Activated T-cell treated with anti-CD3 and anti-CD28 coated beads for 24 hours (primary cell): ENCODE results near the gene RHOA.
A peak's percentile ranks its signal among the peaks of the same experiment; 100 is the strongest.

Experiments used
- DNase-seq: peaks from one replicate; pipeline ENCODE4 v3.0.0-alpha.2; 2020; ENCODE audit warnings: low read depth

Gene RHOA

DNA sequence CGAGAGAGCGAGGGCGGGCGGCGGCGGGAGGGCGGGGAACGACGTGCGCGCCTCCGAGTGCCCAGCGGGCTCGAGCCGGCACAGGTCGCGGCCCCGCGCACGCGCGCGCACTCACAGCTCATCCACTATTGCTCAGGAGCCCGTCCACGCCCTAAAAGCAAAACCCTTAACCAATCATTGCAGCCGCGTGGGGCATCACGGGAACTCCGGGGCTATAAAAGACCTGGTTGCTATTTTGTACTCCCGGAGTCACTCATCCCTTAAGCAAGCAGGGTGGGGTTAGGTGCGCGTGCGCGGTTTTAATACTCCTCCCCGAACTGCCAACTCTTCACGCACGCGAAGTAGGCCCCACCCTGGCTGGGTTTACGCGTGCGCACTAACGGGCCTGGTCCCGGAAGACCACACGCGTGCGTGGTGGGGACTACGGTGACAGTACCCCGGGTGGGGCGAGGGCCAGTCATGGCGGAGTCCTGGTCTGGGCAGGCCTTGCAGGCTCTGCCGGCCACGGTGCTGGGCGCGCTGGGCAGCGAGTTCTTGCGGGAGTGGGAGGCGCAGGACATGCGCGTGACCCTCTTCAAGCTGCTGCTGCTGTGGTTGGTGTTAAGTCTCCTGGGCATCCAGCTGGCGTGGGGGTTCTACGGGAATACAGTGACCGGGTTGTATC lies at the start of gene RHOA, which contains the start of gene TCTA:
RHOA (minus strand) TSS at position 9 of the 664 bp plus-strand sequence. CDS start 36,387 bp downstream, outside the sequence.
TCTA (plus strand) TSS at position 456 of the 664 bp plus-strand sequence; CDS start at position 460, 4 bp downstream.
- DNase-seq: peak; percentile 98

DNA sequence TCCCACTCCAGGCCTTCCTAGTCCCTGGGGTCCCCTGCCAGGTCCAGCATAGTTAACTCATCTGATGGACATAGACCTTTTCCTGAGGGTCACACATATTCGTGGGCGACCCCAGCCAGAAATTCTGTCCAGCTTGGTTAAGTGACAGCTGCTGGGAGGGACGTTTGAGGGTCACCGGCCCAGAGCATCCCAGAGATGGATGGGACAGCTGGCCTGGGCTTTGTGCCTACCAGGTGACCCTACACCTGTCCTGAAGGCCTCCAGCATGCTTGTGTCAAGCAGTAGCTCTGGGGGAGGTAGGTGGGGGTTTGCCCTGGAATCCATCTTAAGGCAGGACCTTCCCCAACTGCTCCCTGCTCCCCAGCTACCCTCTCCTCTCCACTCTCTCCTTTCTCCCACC lies 49.2 kb upstream of the RHOA start:
- no peak for DNase-seq

GRCh38 chr3:49460188-49460890 lies 48.6 kb upstream of the RHOA start:
- DNase-seq: no peak

GRCh38 chr3:49456466-49456865 lies 44.7 kb upstream of the RHOA start:
- DNase-seq: no peak

DNA sequence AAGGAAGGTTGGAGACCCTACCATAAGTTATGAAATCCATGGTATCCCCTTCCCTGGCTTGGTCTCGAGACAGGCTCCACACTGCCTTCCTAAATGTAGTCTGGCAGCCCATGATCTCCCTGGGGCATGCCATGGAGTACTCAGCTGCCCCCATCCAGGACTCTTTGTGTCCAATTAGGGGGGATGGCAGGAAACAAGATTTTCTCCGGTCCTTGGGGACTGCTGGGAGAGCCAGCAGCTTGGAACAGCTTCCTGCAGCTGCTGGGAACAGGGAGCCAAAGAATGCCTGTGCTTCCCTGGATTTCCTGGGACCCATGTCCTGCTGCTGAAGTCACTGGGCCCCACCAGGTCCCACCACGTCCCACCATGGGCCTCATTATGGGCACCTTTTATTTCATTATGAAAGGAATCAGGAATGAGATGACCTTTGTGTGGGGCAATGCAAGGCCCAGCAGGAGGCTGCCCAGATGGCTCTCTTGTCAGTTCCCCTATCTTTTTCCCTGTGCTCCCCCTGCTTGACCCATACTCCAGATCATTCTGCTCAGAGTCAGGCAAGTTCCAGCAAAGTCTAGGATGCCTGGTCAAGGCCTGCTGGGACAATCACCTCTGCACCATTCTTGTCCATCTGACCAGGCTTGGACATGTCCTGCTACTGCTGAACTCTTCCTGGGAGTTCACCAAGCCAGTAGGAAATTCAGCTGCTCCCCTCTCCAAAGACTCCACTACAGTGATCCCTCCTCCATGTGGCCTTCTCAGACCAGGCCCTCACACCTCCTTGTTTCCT lies 43.3 kb upstream of the RHOA start:
- DNase-seq: no peak

DNA sequence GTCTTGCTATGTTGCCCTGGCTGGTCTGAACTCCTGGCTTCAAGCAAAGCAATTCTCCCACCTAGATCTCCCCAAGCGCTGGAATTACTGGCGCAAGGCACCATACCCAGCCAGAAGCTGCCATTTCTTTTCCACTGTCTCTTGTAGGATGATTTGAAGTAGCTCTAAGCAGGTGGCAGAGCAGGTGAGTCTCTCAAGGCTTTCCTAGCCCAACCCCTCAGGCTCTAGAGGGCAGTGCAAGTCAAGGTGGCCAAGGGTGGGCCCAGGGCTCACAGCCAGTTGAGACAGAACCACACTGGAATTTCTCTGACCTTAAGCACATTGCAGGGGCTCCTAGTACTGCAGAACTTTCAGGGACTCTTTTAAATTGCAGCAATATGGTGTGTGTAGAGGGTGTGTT lies 42.7 kb upstream of the RHOA start:
- no peak for DNase-seq

DNA sequence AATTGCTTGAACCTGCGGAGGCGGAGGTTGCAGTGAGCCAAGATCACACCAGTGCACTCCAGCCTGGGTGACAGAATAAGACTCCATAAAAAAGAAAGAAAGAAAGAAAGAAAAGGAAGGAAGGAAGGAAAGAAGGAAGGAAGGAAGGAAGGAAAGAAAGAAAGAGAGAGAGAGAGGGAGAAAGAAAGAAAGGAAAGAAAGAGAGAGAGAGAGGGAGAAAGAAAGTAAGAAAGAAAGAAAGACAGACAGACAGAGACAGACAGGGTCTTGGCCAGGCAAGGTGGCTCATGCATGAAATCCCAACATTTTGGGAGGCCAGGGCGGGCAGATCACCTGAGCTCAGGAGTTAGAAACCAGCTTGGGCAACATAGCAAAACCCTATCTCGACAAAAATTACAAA lies 41.8 kb upstream of the RHOA start:
- DNase-seq: no peak

GRCh38 chr3:49445391-49445790 lies 33.6 kb upstream of the RHOA start:
- no peak for DNase-seq

- DNase-seq: no peak
Measured at GRCh38 chr3:49434731-49435130, 23.0 kb upstream of the RHOA start.

DNA sequence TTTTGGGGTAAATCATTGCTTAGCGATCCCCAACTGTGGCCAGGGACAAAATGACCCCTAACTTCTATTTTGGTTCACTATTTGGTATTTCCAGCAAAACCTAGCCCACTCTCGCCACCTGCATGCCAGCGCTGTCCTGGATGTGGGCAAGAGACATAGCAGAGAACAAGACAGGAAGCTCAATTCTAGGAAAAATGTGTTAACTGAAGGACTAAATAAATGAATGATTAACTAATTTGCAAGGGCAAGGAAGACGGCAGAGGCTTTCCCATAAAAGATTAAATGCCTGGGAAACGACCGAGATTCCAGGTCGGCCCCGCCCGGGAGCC lies 16.9 kb upstream of the RHOA start:
- DNase-seq: no peak

- no peak for DNase-seq
Measured at GRCh38 chr3:49427586-49427985, 15.8 kb upstream of the RHOA start.

DNA sequence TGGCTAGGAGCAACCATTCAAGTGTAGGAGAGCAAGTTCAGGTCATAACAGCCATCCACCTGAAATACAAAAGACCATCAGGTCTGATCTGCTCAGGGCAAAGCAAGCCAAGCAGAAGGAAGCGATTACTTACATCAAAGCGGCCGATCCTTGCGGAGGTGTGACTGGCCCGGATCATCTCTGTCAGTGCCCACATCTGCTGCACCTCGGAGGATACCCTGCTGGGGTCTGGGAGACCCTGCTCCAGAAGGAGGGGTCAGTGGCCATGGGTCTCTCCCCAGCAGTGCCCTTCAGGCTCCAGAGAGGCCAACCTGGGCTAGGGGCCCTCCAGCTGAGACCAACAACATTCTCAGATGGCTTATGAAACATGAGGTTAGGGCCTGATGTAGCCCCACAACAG lies 13.0 kb upstream of the RHOA start:
- DNase-seq: no peak

GRCh38 chr3:49422379-49423248 lies 10.8 kb upstream of the RHOA start, which contains the start of gene AMT:
TSS of gene AMT (minus strand) at chr3:49422473. CDS start at chr3:49422450, 23 bp downstream.
- no peak for DNase-seq

DNA sequence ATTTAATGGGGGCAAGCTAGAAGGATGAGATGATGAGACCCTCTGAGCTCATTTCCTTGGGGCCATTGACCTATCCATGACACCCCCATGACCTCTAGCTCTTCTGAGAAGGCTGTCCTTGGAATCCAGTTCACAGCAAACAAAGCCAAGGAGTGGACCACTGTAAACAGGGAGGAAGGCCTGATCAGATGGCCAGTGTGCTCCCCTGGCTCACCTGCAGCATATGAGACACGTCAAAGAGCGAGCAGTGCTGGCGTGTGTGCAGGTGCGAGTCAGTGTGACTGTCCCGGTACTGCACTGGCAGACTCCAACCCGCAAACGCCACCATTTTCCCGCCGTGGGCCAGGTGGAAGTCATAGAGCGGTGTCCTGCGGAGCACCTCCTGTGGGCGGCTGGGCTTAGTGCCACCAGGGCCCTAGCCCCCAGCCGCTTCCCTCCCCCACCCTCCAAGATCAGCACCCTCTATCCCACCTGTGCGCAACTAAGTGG lies 10.2 kb upstream of the RHOA start:
- DNase-seq: no peak

GRCh38 chr3:49417516-49418120 lies 5.8 kb upstream of the RHOA start:
- no peak for DNase-seq

DNA sequence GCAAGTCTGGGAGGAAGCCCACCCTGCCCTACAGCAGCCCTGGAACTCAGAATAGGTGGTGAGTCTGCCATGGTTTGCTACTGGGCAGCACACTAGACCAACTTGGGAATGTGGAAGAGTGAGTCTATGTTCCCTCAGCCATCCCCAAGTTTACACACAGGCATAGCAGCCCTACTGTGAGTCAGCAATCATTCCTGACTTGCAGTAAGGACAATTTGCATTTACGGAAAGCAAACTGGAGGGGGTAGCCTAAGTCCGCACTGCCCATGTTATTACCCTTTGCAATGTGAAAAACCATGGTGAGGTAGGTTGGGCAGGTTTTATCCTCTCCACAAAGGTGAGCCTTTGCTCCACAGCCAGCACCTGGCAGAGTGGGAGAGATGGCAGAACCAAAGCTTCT lies 5.1 kb upstream of the RHOA start:
- no peak for DNase-seq

DNA sequence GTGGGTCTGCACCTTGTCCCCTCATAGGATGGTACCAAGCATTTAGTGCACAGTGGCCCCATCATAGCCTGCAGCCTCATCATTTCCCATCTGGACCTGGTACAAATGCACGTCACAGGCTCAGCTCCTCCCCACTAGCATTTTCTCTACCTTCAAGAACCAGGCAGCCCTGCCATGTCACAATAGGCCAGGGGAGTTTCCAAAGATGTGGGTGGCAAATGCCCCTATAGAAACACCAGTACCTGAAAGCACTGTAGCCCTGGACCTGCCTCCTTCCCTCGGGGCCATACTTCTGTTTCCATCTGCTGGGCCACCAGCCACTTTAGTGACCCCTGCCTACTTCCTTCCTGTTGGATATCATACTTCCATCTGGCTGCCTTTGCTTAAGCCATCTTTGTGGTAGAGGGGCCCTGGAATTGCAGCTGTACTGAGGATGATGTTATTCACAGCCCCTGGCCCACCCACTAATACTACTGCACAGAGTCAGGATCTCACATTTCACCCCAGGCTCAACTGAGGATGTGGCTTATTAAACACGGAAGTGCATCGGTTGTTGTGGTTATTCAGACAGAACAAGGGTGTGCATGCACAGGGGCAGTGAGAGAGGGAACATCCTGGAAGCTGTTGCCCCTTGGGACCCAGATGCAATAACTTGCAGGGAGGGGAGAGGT lies 4.3 kb upstream of the RHOA start:
- peak; percentile 49 for DNase-seq

GRCh38 chr3:49414753-49415152 lies 3.0 kb upstream of the RHOA start:
- no peak for DNase-seq

- no peak for DNase-seq
Measured at GRCh38 chr3:49413338-49413734, 1.6 kb upstream of the RHOA start.

GRCh38 chr3:49412632-49413337 lies 1.0 kb upstream of the RHOA start:
- no peak for DNase-seq
